HCT116 (cell line): ENCODE data around the gene TTLL11.

Experiments
- ATF3 ChIP-seq: IDR thresholded peaks from 2 replicates; pipeline ENCODE4 v1.6.1; 2012
- EGR1 ChIP-seq: IDR thresholded peaks from 2 replicates; pipeline ENCODE4 v1.6.1; 2012; ENCODE audit warnings: low read depth
- EZH2 ChIP-seq: fragments of 200-600 bp; sonication (generic); IDR thresholded peaks from 2 replicates; pipeline ENCODE4 v1.6.1; 2017; ENCODE audit warnings: antibody characterized with exemption, mixed run types
- EZH2phosphoT487 ChIP-seq: fragments of 200-600 bp; IDR thresholded peaks from 2 replicates; pipeline ENCODE4 v1.6.1; 2018; ENCODE audit warnings: antibody characterized with exemption, borderline replicate concordance
- JUND ChIP-seq: IDR thresholded peaks from 2 replicates; pipeline ENCODE4 v1.6.1; 2012
- MAX ChIP-seq: IDR thresholded peaks from 2 replicates; pipeline ENCODE4 v1.6.1; 2012
- POLR2A ChIP-seq: IDR thresholded peaks from 2 replicates; pipeline ENCODE4 v1.7.0; 2011; ENCODE audit warnings: borderline replicate concordance; ENCODE audit not compliant: insufficient read depth, insufficient read length; ENCODE audit errors: extremely low read depth
- POLR2AphosphoS5 ChIP-seq: IDR thresholded peaks from 2 replicates; pipeline ENCODE4 v1.6.1; 2011; ENCODE audit warnings: mild to moderate bottlenecking, low read depth, low read length, moderate library complexity
- REST ChIP-seq: IDR thresholded peaks from 2 replicates; pipeline ENCODE4 v1.6.1; 2012; ENCODE audit warnings: low read depth
- SIN3A ChIP-seq: IDR thresholded peaks from 2 replicates; pipeline ENCODE4 v1.6.1; 2012; ENCODE audit warnings: low read depth
- SRF ChIP-seq: IDR thresholded peaks from 2 replicates; pipeline ENCODE4 v1.6.1; 2012; ENCODE audit warnings: low read depth
- TF ChIP-seq, protein P1 (sequence below), 3 experiments: fragments of 200-600 bp in 1 of 3; sonication (generic) in 1 of 3; IDR thresholded peaks in 2 of 3; conservative IDR thresholded peaks in 1 of 3; 2 replicates each; pipeline ENCODE4 v1.5.1; 2012 to 2017; ENCODE audit warnings: low read depth in 2 of 3, low read length in 2 of 3, antibody characterized with exemption in 1 of 3, borderline replicate concordance in 1 of 3, control low read depth in 1 of 3, mild to moderate bottlenecking in 1 of 3, mixed read lengths in 1 of 3, mixed run types in 1 of 3, moderate library complexity in 1 of 3; ENCODE audit not compliant: insufficient read depth in 1 of 3

DNA sequence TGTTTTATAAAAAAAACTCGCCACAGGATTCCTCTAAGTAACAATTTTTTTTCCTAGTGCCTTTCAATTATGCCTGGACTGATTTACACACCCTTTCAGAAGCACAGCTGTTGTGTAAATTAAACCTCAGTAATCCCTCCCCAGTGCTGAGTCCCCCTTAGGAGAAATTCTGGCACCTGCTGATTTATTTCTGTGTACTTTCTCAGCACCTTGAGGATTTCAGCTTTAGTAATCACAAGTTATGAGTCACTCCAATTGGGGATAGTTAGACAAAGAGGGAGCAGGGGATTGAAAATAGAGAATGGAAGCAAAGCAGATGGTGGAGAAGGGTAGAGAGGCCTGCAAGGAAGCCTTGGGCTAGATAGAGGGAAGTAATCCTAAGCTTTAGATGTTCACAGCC is 171.7 kb downstream of the TTLL11 start:
- TF ChIP-seq EZH2phosphoT487, result no peak
- TF ChIP-seq, protein P1, sequence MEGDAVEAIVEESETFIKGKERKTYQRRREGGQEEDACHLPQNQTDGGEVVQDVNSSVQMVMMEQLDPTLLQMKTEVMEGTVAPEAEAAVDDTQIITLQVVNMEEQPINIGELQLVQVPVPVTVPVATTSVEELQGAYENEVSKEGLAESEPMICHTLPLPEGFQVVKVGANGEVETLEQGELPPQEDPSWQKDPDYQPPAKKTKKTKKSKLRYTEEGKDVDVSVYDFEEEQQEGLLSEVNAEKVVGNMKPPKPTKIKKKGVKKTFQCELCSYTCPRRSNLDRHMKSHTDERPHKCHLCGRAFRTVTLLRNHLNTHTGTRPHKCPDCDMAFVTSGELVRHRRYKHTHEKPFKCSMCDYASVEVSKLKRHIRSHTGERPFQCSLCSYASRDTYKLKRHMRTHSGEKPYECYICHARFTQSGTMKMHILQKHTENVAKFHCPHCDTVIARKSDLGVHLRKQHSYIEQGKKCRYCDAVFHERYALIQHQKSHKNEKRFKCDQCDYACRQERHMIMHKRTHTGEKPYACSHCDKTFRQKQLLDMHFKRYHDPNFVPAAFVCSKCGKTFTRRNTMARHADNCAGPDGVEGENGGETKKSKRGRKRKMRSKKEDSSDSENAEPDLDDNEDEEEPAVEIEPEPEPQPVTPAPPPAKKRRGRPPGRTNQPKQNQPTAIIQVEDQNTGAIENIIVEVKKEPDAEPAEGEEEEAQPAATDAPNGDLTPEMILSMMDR (IDR thresholded peaks at IDR 0.05 in 2 of 3, conservative IDR thresholded peaks at IDR 0.05 in 1 of 3; ENCODE audit: borderline replicate concordance in 1 of 3, insufficient read depth in 1 of 3, low read depth in 2 of 3, low read length in 2 of 3), result no peak
- TF ChIP-seq POLR2A, result no peak
- TF ChIP-seq EGR1, result no peak
- TF ChIP-seq SIN3A, result no peak
- TF ChIP-seq SRF, result no peak
- no peak for TF ChIP-seq ATF3
- no peak for TF ChIP-seq JUND
- TF ChIP-seq EZH2, result no peak
- no peak for TF ChIP-seq REST
- TF ChIP-seq POLR2AphosphoS5, result no peak
- no peak for TF ChIP-seq MAX
